ENCODE data around the gene PHLDA1.

Gene PHLDA1

GRCh38 chr12:75981247-75982168, 50.1 kb downstream of the PHLDA1 start:
- H3K36me3 ChIP-seq (ENCODE audit: insufficient read depth, low read depth, low read length), result no peaks in the 10 kb centered on the region
- no peaks in the 10 kb centered on the region for H3K9me3 ChIP-seq (ENCODE audit: insufficient read depth, low read depth, low read length)
- H3K27me3 ChIP-seq (ENCODE audit: insufficient read depth, low read length), result no peaks in the 10 kb centered on the region
- H3K9ac ChIP-seq (ENCODE audit: low read depth, low read length), result no peak overlapping the region
- H3K4me3 ChIP-seq (ENCODE audit: low read length), result no peak overlapping the region
- H3K27ac ChIP-seq (ENCODE audit: low read length), result no peak overlapping the region
- H3K4me1 ChIP-seq (ENCODE audit: insufficient read depth, low read length), result peaks cover 23% of the 10 kb centered on the region

DNA sequence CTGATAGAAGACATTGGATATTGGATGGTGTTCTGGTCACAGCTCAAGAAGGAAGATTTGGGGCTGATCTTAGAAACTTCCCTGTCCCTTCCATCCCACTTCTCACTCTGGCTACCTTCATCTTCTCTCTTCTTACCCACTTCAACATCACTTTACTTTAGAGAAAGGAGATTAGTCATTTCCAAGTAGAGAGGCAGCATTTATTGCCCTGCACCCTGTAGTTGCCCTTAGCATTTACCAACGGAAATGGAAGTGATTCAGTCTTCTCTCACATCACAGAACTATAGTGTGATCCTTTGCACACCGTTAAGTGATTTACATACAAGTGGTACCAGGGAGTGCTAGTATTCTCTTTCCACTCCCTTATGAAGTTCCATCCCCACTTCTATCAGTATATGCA, 52.4 kb downstream of the PHLDA1 start:
- no peaks in the 10 kb centered on the region for H3K27me3 ChIP-seq (ENCODE audit: insufficient read depth, low read length)
- H3K36me3 ChIP-seq (ENCODE audit: insufficient read depth, low read depth, low read length), result no peaks in the 10 kb centered on the region
- H3K4me3 ChIP-seq (ENCODE audit: low read length), result no peak overlapping the region
- H3K27ac ChIP-seq (ENCODE audit: low read length), result no peak overlapping the region
- peaks cover 17% of the 10 kb centered on the region for H3K4me1 ChIP-seq (ENCODE audit: insufficient read depth, low read length)
- H3K9me3 ChIP-seq (ENCODE audit: insufficient read depth, low read depth, low read length), result no peaks in the 10 kb centered on the region
- no peak overlapping the region for H3K9ac ChIP-seq (ENCODE audit: low read depth, low read length)

DNA sequence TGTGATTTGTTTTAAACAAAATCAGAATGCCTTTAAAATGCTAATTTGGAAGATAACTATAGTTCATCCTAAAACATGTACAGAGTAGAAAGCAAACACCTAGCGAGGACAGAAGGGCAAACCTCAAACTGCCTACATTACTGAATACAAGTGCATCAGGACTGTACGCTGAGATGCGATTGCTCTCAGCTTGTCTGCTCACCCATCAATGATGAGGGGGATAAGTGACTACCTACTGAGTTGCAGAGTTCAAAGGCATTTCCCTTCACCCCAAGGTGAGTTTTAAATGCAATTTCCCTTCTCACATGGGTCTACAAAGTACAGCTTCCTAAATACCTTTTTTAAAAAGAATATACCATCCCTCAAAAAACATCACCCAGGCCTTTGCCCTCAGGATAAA, 52.9 kb downstream of the PHLDA1 start:
- H3K4me3 ChIP-seq (ENCODE audit: low read length), result no peak overlapping the region
- H3K4me1 ChIP-seq (ENCODE audit: insufficient read depth, low read length), result peaks cover 17% of the 10 kb centered on the region
- no peaks in the 10 kb centered on the region for H3K36me3 ChIP-seq (ENCODE audit: insufficient read depth, low read depth, low read length)
- H3K9ac ChIP-seq (ENCODE audit: low read depth, low read length), result no peak overlapping the region
- no peaks in the 10 kb centered on the region for H3K9me3 ChIP-seq (ENCODE audit: insufficient read depth, low read depth, low read length)
- H3K27ac ChIP-seq (ENCODE audit: low read length), result no peak overlapping the region
- no peaks in the 10 kb centered on the region for H3K27me3 ChIP-seq (ENCODE audit: insufficient read depth, low read length)

DNA sequence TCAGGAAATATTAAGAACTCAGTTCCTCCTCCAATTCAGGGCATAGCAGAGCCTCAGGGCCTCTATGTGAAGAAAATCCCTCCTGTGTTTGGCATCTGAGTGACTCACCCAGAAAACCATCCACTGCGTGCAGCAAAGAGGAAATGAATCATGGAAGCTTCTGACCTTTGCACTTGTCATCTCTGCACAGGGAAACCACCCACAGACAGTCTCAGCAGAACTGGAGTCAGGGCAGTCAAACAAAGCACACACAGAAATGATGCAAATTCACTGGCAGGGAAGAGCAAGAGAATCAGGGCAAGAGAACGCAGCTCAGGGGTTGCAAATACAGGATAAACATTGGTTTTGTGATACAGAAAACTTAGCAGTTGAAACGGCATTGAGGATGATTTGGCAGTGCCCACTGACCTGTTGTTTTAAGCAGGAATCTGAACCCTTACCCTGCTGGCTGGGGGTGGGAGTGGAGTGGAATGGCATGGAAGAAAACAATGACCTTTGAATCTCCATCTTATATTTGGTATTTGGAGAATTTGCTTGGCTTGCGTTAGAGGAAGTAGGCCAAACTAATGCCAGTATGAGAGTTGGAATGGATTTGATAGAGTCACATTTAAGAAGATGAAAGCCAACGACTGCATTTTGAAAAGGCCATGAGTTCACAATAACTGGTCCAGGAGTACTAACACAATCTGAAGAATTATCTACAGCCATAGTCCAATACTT, 53.5 kb downstream of the PHLDA1 start:
- Histone ChIP-seq H3K4me1 (ENCODE audit: insufficient read depth, low read length) (peaks cover 17% of the 10 kb centered on the region), H3K9ac (ENCODE audit: low read depth, low read length) (no peak overlapping the region)

DNA sequence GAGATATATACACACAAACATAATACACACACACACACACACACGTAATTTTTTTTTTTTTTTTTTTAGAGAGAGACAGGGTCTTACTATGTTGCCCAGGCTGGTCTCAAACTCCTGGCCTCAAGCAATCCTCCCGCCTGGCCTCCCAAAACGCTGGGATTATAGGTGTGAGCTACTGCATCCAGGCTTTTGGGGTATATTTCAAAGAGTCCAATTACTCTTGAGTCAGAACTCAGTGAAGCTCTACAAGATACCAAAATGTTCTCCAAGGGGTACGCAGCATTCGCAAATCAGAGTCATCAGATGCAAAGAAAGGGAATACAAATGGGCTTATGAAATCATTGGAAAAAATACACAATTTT, 54.0 kb downstream of the PHLDA1 start:
- Histone ChIP-seq H3K4me1 (ENCODE audit: insufficient read depth, low read length) (peaks cover 17% of the 10 kb centered on the region), H3K27ac (ENCODE audit: low read length) (no peak overlapping the region), H3K27me3 (ENCODE audit: insufficient read depth, low read length) (no peaks in the 10 kb centered on the region), H3K4me3 (ENCODE audit: low read length) (no peak overlapping the region), H3K36me3 (ENCODE audit: insufficient read depth, low read depth, low read length) (no peaks in the 10 kb centered on the region), H3K9me3 (ENCODE audit: insufficient read depth, low read depth, low read length) (no peaks in the 10 kb centered on the region), H3K9ac (ENCODE audit: low read depth, low read length) (no peak overlapping the region)

More for the DNA sequence above, 53.5 kb downstream of the PHLDA1 start:
- H3K27ac ChIP-seq (ENCODE audit: low read length), result no peak overlapping the region
- no peaks in the 10 kb centered on the region for H3K27me3 ChIP-seq (ENCODE audit: insufficient read depth, low read length)
- H3K9me3 ChIP-seq (ENCODE audit: insufficient read depth, low read depth, low read length), result no peaks in the 10 kb centered on the region
- no peak overlapping the region for H3K4me3 ChIP-seq (ENCODE audit: low read length)
- no peaks in the 10 kb centered on the region for H3K36me3 ChIP-seq (ENCODE audit: insufficient read depth, low read depth, low read length)

GRCh38 chr12:75976913-75977312, 54.7 kb downstream of the PHLDA1 start:
- H3K27ac ChIP-seq (ENCODE audit: low read length), result no peak overlapping the region
- H3K9ac ChIP-seq (ENCODE audit: low read depth, low read length), result no peak overlapping the region
- no peak overlapping the region for H3K4me3 ChIP-seq (ENCODE audit: low read length)
- no peaks in the 10 kb centered on the region for H3K36me3 ChIP-seq (ENCODE audit: insufficient read depth, low read depth, low read length)
- H3K27me3 ChIP-seq (ENCODE audit: insufficient read depth, low read length), result no peaks in the 10 kb centered on the region
- no peaks in the 10 kb centered on the region for H3K9me3 ChIP-seq (ENCODE audit: insufficient read depth, low read depth, low read length)
- peaks cover 17% of the 10 kb centered on the region for H3K4me1 ChIP-seq (ENCODE audit: insufficient read depth, low read length)

DNA sequence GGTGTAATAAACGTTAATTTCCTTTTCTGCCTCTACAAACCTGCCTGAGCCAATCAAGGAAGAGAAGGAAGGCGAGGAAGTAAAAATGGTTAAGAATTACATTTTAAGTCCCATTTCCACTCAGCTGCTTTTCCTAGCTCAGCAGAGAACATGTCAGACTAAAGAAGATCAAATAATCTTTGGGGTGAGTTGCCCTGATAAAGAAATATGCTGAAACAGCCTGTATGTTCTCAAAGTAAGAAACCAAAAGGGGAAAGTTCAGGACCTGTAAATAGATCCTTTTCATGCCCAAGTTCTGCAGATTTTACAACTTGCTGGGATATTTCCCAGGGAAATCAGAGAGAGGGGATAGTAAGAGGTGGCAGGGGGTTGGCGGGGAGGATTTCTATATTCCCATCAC, 55.5 kb downstream of the PHLDA1 start:
- H3K4me3 ChIP-seq (ENCODE audit: low read length), result no peak overlapping the region
- no peaks in the 10 kb centered on the region for H3K27me3 ChIP-seq (ENCODE audit: insufficient read depth, low read length)
- H3K36me3 ChIP-seq (ENCODE audit: insufficient read depth, low read depth, low read length), result no peaks in the 10 kb centered on the region
- no peak overlapping the region for H3K27ac ChIP-seq (ENCODE audit: low read length)
- H3K9ac ChIP-seq (ENCODE audit: low read depth, low read length), result no peak overlapping the region
- no peaks in the 10 kb centered on the region for H3K9me3 ChIP-seq (ENCODE audit: insufficient read depth, low read depth, low read length)
- H3K4me1 ChIP-seq (ENCODE audit: insufficient read depth, low read length), result peaks cover 15% of the 10 kb centered on the region

DNA sequence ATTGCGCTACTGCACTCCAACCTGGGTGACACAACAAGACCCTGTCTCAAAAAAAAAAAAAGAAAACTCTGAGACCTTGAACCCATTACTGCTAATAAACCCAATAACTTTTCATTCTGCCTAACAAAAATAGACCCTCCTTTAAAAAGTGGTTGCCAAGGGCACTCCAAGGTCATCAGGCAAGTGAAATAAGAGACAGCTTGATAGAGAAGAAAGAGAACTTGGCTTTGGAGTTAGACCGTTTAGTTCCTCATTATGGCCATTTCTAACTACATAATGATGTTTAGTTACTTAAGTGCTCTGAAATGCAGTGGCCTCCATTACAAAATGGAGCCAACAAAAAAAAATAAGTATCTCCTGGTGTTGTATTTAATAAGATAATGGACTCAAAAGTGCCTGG, 55.9 kb downstream of the PHLDA1 start:
- H3K4me1 ChIP-seq (ENCODE audit: insufficient read depth, low read length), result peaks cover 18% of the 10 kb centered on the region
- H3K9ac ChIP-seq (ENCODE audit: low read depth, low read length), result no peak overlapping the region
- H3K4me3 ChIP-seq (ENCODE audit: low read length), result no peak overlapping the region
- no peaks in the 10 kb centered on the region for H3K27me3 ChIP-seq (ENCODE audit: insufficient read depth, low read length)
- no peaks in the 10 kb centered on the region for H3K36me3 ChIP-seq (ENCODE audit: insufficient read depth, low read depth, low read length)
- H3K27ac ChIP-seq (ENCODE audit: low read length), result no peak overlapping the region
- no peaks in the 10 kb centered on the region for H3K9me3 ChIP-seq (ENCODE audit: insufficient read depth, low read depth, low read length)
